Gastroesophageal sphincter (tissue), 3 donors: ENCODE results near the gene DUSP16.

Source experiments
- EP300 ChIP-seq: sonication (generic); formaldehyde crosslinking; IDR thresholded peaks from one replicate; pipeline ENCODE4 v1.6.1; 2017; ENCODE audit warnings: antibody characterized with exemption, mild to moderate bottlenecking
- POLR2A ChIP-seq, 2 donors: fragments of 450-650 bp; IDR thresholded peaks; one replicate each; pipeline ENCODE4 v1.6.1; 2017; ENCODE audit warnings: antibody characterized with exemption in 2 of 2, mild to moderate bottlenecking in 2 of 2, moderate library complexity in 1 of 2
- POLR2AphosphoS5 ChIP-seq: sonication (generic); formaldehyde crosslinking; IDR thresholded peaks from one replicate; pipeline ENCODE4 v1.6.1; 2017; ENCODE audit warnings: antibody characterized with exemption
- TF ChIP-seq, protein P1 (sequence below), 4 experiments: fragments of 200-600 bp in 2 of 4; fragments of 450-650 bp in 2 of 4; sonication (generic) in 1 of 4; IDR thresholded peaks; one replicate each; pipeline ENCODE4 v1.5.1; 2017 to 2019; ENCODE audit warnings: antibody characterized with exemption in 4 of 4, mild to moderate bottlenecking in 2 of 4, moderate library complexity in 2 of 4

- TF ChIP-seq POLR2A (IDR thresholded peaks at IDR 0.05) (no peak), EP300 (no peak), POLR2AphosphoS5 (peak; percentile 14)
- TF ChIP-seq, protein P1, sequence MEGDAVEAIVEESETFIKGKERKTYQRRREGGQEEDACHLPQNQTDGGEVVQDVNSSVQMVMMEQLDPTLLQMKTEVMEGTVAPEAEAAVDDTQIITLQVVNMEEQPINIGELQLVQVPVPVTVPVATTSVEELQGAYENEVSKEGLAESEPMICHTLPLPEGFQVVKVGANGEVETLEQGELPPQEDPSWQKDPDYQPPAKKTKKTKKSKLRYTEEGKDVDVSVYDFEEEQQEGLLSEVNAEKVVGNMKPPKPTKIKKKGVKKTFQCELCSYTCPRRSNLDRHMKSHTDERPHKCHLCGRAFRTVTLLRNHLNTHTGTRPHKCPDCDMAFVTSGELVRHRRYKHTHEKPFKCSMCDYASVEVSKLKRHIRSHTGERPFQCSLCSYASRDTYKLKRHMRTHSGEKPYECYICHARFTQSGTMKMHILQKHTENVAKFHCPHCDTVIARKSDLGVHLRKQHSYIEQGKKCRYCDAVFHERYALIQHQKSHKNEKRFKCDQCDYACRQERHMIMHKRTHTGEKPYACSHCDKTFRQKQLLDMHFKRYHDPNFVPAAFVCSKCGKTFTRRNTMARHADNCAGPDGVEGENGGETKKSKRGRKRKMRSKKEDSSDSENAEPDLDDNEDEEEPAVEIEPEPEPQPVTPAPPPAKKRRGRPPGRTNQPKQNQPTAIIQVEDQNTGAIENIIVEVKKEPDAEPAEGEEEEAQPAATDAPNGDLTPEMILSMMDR (IDR thresholded peaks at IDR 0.05) = no peak
Measured at GRCh38 chr12:12442548-12443071, 120.1 kb downstream of the DUSP16 start.
